ENCODE results near the gene TBC1D1. TPM values are rescaled to one million over a fixed set of nuclear protein-coding genes. Genes with fewer than 3 reads are reported as not detected.

The TBC1D1 gene
- total RNA-seq, 1 donor from 2014 or later = 96.0 TPM

DNA sequence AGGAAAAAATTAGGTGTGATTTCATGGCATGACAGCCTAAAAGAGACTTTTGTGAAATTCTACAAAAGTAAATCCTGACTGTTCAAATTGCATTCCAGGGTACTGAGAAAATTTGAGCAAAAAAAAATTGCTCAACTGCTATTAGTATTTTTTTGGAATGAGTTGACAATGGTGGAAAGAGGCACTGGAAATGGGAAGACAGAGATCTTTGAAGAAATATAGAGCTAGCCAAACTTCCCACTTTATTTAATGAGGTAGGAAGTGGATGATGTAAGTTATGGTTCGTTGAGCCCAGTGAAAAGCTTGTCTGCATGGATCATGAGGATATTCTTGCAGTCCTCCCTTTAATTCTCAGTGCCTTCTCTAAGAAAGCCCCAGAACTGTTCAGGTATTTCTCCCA lies 253.1 kb downstream of the TBC1D1 start:
- no peak overlapping the region for H3K4me3 ChIP-seq
- intact Hi-C loops (cut with DNase I) = no loop called here
- H3K9me3 ChIP-seq = no peaks in the 10 kb centered on the region
- H3K4me1 ChIP-seq = peaks cover 10% of the 10 kb centered on the region
- DNase-seq (ENCODE audit: extremely low spot score in 2 of 2) = no peak
- no peaks in the 10 kb centered on the region for H3K27me3 ChIP-seq
- no peak overlapping the region for H3K27ac ChIP-seq
- TF ChIP-seq CTCF (IDR thresholded peaks at IDR 0.05) (no peak), POLR2A (IDR thresholded peaks at IDR 0.05) (no peak), POLR2AphosphoS5 (IDR thresholded peaks at IDR 0.05; ENCODE audit: insufficient read depth in 1 of 2, low read depth in 1 of 2) (no peak)
- no peaks in the 10 kb centered on the region for H3K36me3 ChIP-seq

- no peak overlapping the region for H3K27ac ChIP-seq
Measured at GRCh38 chr4:38145033-38145678, 254.3 kb downstream of the TBC1D1 start.

DNA sequence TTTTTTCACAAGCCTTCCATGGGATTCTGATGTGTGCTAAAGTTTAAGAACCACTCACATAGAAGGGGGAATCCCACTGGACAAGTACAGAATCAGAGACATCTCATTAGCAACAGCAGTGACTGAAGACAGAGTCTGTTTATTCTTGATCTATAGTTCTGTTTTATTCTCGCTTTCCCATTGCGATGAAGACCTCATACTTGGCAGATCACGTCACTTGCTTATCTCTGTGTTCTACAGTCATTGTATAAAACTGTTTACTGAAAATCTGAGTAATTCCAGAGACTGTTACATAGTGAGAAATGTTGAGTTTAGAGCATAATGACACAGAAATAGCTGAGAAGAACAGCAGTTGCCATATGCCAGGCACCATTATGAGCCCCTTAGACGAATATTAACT lies 254.9 kb downstream of the TBC1D1 start:
- no peak for DNase-seq (ENCODE audit: extremely low spot score in 2 of 2)
- intact Hi-C loops (cut with DNase I) = no loop called here
- no peak overlapping the region for H3K4me3 ChIP-seq
- TF ChIP-seq POLR2AphosphoS5 (IDR thresholded peaks at IDR 0.05; ENCODE audit: insufficient read depth in 1 of 2, low read depth in 1 of 2) (no peak), CTCF (IDR thresholded peaks at IDR 0.05) (no peak), POLR2A (IDR thresholded peaks at IDR 0.05) (no peak)
- H3K9me3 ChIP-seq = no peaks in the 10 kb centered on the region
- H3K4me1 ChIP-seq = peaks cover 24% of the 10 kb centered on the region
- H3K27ac ChIP-seq = no peak overlapping the region
- H3K27me3 ChIP-seq = no peaks in the 10 kb centered on the region
- no peaks in the 10 kb centered on the region for H3K36me3 ChIP-seq

More at GRCh38 chr4:38145033-38145678, 254.3 kb downstream of the TBC1D1 start:
- peaks cover 19% of the 10 kb centered on the region for H3K4me1 ChIP-seq
- TF ChIP-seq POLR2A (IDR thresholded peaks at IDR 0.05) = no peak
- H3K36me3 ChIP-seq = no peaks in the 10 kb centered on the region
- no peaks in the 10 kb centered on the region for H3K27me3 ChIP-seq
- no peaks in the 10 kb centered on the region for H3K9me3 ChIP-seq
- H3K4me3 ChIP-seq = no peak overlapping the region
- no peak for DNase-seq (ENCODE audit: extremely low spot score in 2 of 2)
- intact Hi-C loops (cut with DNase I) = no loop called here

- Histone ChIP-seq H3K27ac (no peak overlapping the region), H3K36me3 (no peaks in the 10 kb centered on the region), H3K27me3 (no peaks in the 10 kb centered on the region), H3K9me3 (no peaks in the 10 kb centered on the region), H3K4me1 (peaks cover 24% of the 10 kb centered on the region), H3K4me3 (no peak overlapping the region)
- no peak for DNase-seq (ENCODE audit: extremely low spot score in 2 of 2)
- TF ChIP-seq POLR2AphosphoS5 (IDR thresholded peaks at IDR 0.05; ENCODE audit: insufficient read depth in 1 of 2, low read depth in 1 of 2) = no peak
- no peak for TF ChIP-seq POLR2A (IDR thresholded peaks at IDR 0.05)
- no peak for TF ChIP-seq CTCF (IDR thresholded peaks at IDR 0.05)
- intact Hi-C loops (cut with DNase I) = no loop called here
Measured at GRCh38 chr4:38146383-38146782, 255.5 kb downstream of the TBC1D1 start.

DNA sequence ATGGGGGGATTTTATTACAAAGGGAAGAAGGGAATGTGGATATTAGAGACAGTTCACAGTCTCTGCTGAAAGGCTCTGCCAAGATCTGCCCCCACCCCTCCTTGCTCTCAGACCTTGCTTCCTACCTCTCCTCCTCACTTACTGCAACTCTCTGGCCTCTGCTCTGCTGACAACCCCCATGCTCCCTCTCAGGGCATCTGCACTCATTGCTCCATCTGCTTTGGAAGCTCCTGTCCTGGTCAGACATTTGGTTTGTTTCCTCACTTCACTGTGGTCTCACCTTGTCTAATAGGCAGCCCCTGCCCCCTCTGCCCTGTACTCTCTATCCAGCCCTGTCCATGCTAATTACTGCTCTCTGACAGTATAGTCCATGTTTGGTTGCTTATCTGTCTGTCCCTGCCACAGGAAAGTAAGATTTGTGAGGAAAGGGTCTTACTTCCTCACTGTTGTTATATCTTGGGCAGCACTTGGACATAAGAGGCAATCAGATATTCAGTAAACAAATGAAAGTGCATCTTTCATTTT lies 258.6 kb downstream of the TBC1D1 start:
- H3K4me1 ChIP-seq = peaks cover 30% of the 10 kb centered on the region

More for the DNA sequence above, 258.6 kb downstream of the TBC1D1 start:
- Histone ChIP-seq H3K36me3 (no peaks in the 10 kb centered on the region), H3K9me3 (no peaks in the 10 kb centered on the region), H3K4me3 (no peak overlapping the region), H3K27me3 (no peaks in the 10 kb centered on the region), H3K27ac (peak overlapping the region; percentile 42)
- DNase-seq (ENCODE audit: extremely low spot score in 2 of 2) = no peak
- no peak for TF ChIP-seq POLR2A (IDR thresholded peaks at IDR 0.05)
- no peak for TF ChIP-seq POLR2AphosphoS5 (IDR thresholded peaks at IDR 0.05; ENCODE audit: insufficient read depth in 1 of 2, low read depth in 1 of 2)
- TF ChIP-seq CTCF (IDR thresholded peaks at IDR 0.05) = no peak
- intact Hi-C loops (cut with DNase I) = no loop called here

Measured in vagina (tissue), 2 donors.